ENCODE measurements around the gene POLDIP2.

GRCh38 chr17:28306954-28307401 lies 50.3 kb downstream of the POLDIP2 start:
- TF ChIP-seq CTCF (IDR thresholded peaks at IDR 0.05) (no peak), POLR2A (IDR thresholded peaks at IDR 0.05) (no peak)

Data from heart left ventricle (tissue), 13 donors.